Prostate gland (tissue), 2 donors: ENCODE measurements around the gene ZNF536. TPM values are rescaled to one million over a fixed set of nuclear protein-coding genes. Genes with fewer than 3 reads are reported as not detected.
"Not testable (repeated sequence)": the region's sequence is repeated elsewhere in the genome, so short reads cannot be mapped to it uniquely, and the experiment has no call there.

Experiments used
- DNase-seq: peaks from one replicate; pipeline ENCODE4 v3.0.0-alpha.2; 2019; ENCODE audit warnings: low spot score
- H3K27ac ChIP-seq, 2 donors: fragments of 200-600 bp; sonication (generic); 2 replicates each; pipeline ENCODE4 v1.5.1; 2017 to 2019
- H3K27me3 ChIP-seq: fragments of 200-600 bp; sonication (generic); replicated peaks from 2 replicates; pipeline ENCODE4 v1.5.1; 2019; ENCODE audit not compliant: insufficient read depth
- H3K36me3 ChIP-seq, 2 donors: fragments of 200-600 bp; sonication (generic); 1 replicate in 1 of 2; 2 replicates in 1 of 2; pipeline versions ENCODE4 v1.5.1 to v1.8.1; 2017 to 2019
- H3K4me1 ChIP-seq: fragments of 200-600 bp; sonication (generic); replicated peaks from 2 replicates; pipeline ENCODE4 v1.5.1; 2019
- H3K4me3 ChIP-seq, 2 donors: fragments of 200-600 bp; sonication (generic); 2 replicates each; pipeline ENCODE4 v1.5.1; 2017 to 2019
- H3K9me3 ChIP-seq: fragments of 200-600 bp; sonication (generic); 2 replicates; pipeline ENCODE4 v1.5.1; 2017
- CTCF ChIP-seq, 4 experiments: fragments of 200-600 bp in 2 of 4; fragments of 450-650 bp in 2 of 4; sonication (generic) in 2 of 4; IDR thresholded peaks; 1 replicate in 3 of 4; 2 replicates in 1 of 4; pipeline ENCODE4 v1.5.1; 2016 to 2019; ENCODE audit warnings: antibody characterized with exemption in 4 of 4, mild to moderate bottlenecking in 2 of 4, moderate library complexity in 2 of 4
- POLR2A ChIP-seq: fragments of 450-650 bp; IDR thresholded peaks from one replicate; pipeline ENCODE4 v1.6.1; 2016; ENCODE audit warnings: antibody characterized with exemption, mild to moderate bottlenecking
- POLR2AphosphoS5 ChIP-seq: sonication (generic); formaldehyde crosslinking; IDR thresholded peaks from one replicate; pipeline ENCODE4 v1.6.1; 2017; ENCODE audit warnings: antibody characterized with exemption
- WGBS: methylation state at CpG from one replicate; pipeline ENCODE4 v1.1.5; 2018; 5-methylcytosine and 5-hydroxymethylcytosine counted together
- intact Hi-C: fragments of 100-400 bp; cut with DNase I; formaldehyde crosslinking; loops from one replicate; pipeline ENCODE4 v1.14.2; 2022
- total RNA-seq, 2 donors: library from RNA; depleted of rRNA; stranded (reverse); fragments of >200 nt; gene quantifications; one replicate each; pipeline ENCODE4 v1.1.0, GENCODE V29; 2016

Gene ZNF536
- total RNA-seq, 2 donors from 2014 or later = 1.1 to 42.0 TPM

- Histone ChIP-seq H3K27me3 (no peaks in the 10 kb centered on the region), H3K27ac (no peak overlapping the region), H3K9me3 (no peaks in the 10 kb centered on the region), H3K4me3 (no peak overlapping the region), H3K4me1 (no peaks in the 10 kb centered on the region), H3K36me3 (no peaks in the 10 kb centered on the region)
- TF ChIP-seq CTCF (IDR thresholded peaks at IDR 0.05) = no peak
- TF ChIP-seq POLR2AphosphoS5 = no peak
- TF ChIP-seq POLR2A = no peak
- intact Hi-C loops = no loop called here
- no peak for DNase-seq
- 89% methylated on average over 8 of the region's 8 CpGs for WGBS
Observed at GRCh38 chr19:30345686-30346085, 26.5 kb upstream of the ZNF536 start.

GRCh38 chr19:30346468-30346867 lies 25.7 kb upstream of the ZNF536 start:
- WGBS = 89% methylated on average over 1 of the region's 1 CpG
- H3K4me1 ChIP-seq = not testable (repeated sequence)

GRCh38 chr19:30349131-30349730 lies 23.0 kb upstream of the ZNF536 start:
- H3K4me1 ChIP-seq = no peaks in the 10 kb centered on the region
- no peak for DNase-seq
- no peak overlapping the region for H3K4me3 ChIP-seq
- TF ChIP-seq CTCF (IDR thresholded peaks at IDR 0.05) = no peak
- no peak for TF ChIP-seq POLR2A
- TF ChIP-seq POLR2AphosphoS5 = no peak
- intact Hi-C loops = no loop called here
- no peaks in the 10 kb centered on the region for H3K36me3 ChIP-seq
- WGBS = 67% methylated on average over 7 of the region's 7 CpGs
- H3K27me3 ChIP-seq = no peaks in the 10 kb centered on the region
- no peaks in the 10 kb centered on the region for H3K9me3 ChIP-seq
- no peak overlapping the region for H3K27ac ChIP-seq

More at GRCh38 chr19:30346468-30346867, 25.7 kb upstream of the ZNF536 start:
- DNase-seq, intact Hi-C loops, H3K9me3 ChIP-seq, H3K27ac ChIP-seq, H3K36me3 ChIP-seq, H3K4me3 ChIP-seq, H3K27me3 ChIP-seq: not testable (repeated sequence)

- Histone ChIP-seq H3K27ac (no peak overlapping the region), H3K9me3 (no peaks in the 10 kb centered on the region), H3K27me3 (no peaks in the 10 kb centered on the region), H3K4me3 (no peak overlapping the region), H3K4me1 (no peaks in the 10 kb centered on the region), H3K36me3 (no peaks in the 10 kb centered on the region)
- no peak for DNase-seq
- TF ChIP-seq POLR2A = no peak
- TF ChIP-seq CTCF (IDR thresholded peaks at IDR 0.05) = no peak
- TF ChIP-seq POLR2AphosphoS5 = no peak
- intact Hi-C loops = no loop called here
- 56% methylated on average over 7 of the region's 7 CpGs for WGBS
Observed at GRCh38 chr19:30350692-30351663, 21.2 kb upstream of the ZNF536 start.

GRCh38 chr19:30351774-30352173 lies 20.4 kb upstream of the ZNF536 start:
- Histone ChIP-seq H3K9me3 (no peaks in the 10 kb centered on the region), H3K4me1 (no peaks in the 10 kb centered on the region), H3K4me3 (no peak overlapping the region), H3K36me3 (no peaks in the 10 kb centered on the region), H3K27me3 (no peaks in the 10 kb centered on the region), H3K27ac (no peak overlapping the region)
- intact Hi-C loops = no loop called here
- DNase-seq = no peak
- WGBS = 84% methylated on average over 2 of the region's 2 CpGs
- TF ChIP-seq CTCF (IDR thresholded peaks at IDR 0.05) (no peak), POLR2AphosphoS5 (no peak), POLR2A (no peak)
